ENCODE results near the gene RPS21.
"Not testable (repeated sequence)": the region's sequence is repeated elsewhere in the genome, so short reads cannot be mapped to it uniquely, and the experiment has no call there.

RPS21 gene

DNA sequence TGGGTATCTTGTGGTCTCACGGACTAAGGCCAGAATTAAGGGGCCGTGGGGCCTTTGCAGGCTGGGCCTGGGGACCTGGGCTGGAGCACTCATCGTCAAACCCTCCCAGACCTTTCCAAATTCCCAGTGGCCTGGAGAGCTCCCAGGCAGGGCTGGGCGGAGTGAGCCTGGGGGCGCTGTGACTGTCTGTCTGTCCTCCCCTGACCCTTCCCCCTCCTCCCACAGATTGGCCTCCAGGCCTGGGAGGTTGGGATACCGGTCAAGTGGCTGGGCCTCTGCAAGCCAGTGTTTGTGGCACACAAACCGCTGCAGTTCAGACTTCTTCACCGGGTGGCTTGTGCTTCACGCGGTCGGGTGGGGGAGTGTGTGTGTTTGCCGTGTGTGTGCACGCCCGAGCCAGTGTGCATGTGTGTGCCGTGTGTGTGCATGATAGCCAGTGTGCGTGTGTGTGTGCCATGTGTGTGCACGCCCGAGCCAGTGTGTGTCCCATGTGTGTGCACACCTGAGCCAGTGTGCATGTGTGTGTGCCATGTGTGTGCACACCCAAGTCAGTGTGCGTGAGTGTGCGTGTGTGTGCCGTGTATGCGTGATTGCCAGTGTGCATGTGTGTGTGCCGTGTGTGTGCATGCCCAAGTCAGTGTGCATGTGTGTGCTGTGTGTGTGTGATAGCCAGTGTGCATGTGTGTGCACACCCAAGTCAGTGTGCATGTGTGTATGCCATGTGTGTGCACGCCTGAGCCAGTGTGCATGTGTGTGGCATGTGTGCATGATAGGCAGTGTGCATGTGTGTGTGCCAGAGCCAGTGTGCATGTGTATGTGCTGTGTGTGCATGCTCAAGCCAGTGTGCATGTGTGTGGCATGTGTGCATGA, 34.2 kb downstream of the RPS21 start:
- H3K4me1 ChIP-seq (ENCODE audit: control insufficient read depth, insufficient read depth, low read length, poor library complexity, severe bottlenecking): no peaks in the 10 kb centered on the region
- no peaks in the 10 kb centered on the region for H3K27me3 ChIP-seq (replicated peaks; ENCODE audit: control insufficient read depth, insufficient read depth, low read length, poor library complexity, severe bottlenecking)
- no peak for DNase-seq
- no peaks in the 10 kb centered on the region for H3K36me3 ChIP-seq (ENCODE audit: control insufficient read depth, insufficient read depth, low read length)
- no peak overlapping the region for H3K27ac ChIP-seq (ENCODE audit: insufficient read depth, low read length, poor library complexity, severe bottlenecking)
- H3K4me3 ChIP-seq (ENCODE audit: insufficient read depth, low read depth, low read length, poor library complexity, severe bottlenecking): no peak overlapping the region
- no peaks in the 10 kb centered on the region for H3K9me3 ChIP-seq (ENCODE audit: control insufficient read depth, low read length)

DNA sequence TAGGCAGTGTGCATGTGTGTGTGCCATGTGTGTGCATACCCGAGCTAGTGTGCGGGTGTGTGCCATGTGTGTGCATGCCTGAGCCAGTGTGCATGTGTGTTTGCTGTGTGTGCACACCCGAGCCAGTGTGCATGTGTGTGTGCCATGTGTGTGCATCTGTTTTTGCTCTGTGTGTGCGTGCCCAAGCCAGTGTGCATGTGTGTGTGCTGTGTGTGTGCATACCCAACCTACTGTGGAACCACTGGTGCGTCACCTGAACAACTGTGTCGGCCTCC, 34.8 kb downstream of the RPS21 start:
- Histone ChIP-seq H3K27me3 (replicated peaks; ENCODE audit: control insufficient read depth, insufficient read depth, low read length, poor library complexity, severe bottlenecking) (no peaks in the 10 kb centered on the region), H3K4me1 (ENCODE audit: control insufficient read depth, insufficient read depth, low read length, poor library complexity, severe bottlenecking) (no peaks in the 10 kb centered on the region), H3K36me3 (ENCODE audit: control insufficient read depth, insufficient read depth, low read length) (no peaks in the 10 kb centered on the region), H3K4me3 (ENCODE audit: insufficient read depth, low read depth, low read length, poor library complexity, severe bottlenecking) (no peak overlapping the region), H3K27ac (ENCODE audit: insufficient read depth, low read length, poor library complexity, severe bottlenecking) (no peak overlapping the region), H3K9me3 (ENCODE audit: control insufficient read depth, low read length) (no peaks in the 10 kb centered on the region)
- no peak for DNase-seq

DNA sequence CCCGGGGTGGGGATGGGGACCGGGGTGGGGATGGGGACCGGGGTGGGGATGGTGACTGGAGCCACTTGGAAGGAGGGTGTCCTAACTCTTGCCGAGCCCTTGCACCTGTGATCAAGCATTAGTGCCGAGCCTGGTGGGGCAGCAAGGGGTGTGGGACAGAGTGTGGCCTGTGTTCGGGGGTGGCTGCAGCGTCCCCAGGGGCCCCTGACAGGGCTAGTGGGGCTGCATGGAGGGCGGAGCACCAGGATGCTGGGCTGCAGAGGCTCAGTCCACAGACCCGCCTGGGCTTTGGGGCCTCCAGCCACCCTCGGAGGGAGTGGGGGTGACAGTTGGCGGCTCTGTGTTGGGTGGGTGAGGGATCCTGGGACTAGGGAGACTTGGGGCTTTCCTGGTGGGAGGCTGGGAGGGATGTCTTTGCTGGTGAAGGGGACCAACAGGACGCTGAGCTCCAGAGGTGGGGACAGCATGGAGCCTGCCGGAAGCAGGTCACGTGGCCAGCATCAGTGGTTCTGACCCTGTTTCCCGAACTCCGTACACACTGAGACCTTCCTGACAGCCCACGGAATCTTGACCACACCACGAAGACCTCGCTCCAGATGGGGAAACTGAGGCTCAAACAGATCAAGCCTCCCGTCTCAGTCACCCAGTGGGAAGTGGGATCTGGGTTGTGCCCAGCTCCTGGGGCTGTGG, 35.9 kb downstream of the RPS21 start:
- Histone ChIP-seq H3K27ac (ENCODE audit: insufficient read depth, low read length, poor library complexity, severe bottlenecking) (no peak overlapping the region), H3K9me3 (ENCODE audit: control insufficient read depth, low read length) (no peaks in the 10 kb centered on the region), H3K27me3 (replicated peaks; ENCODE audit: control insufficient read depth, insufficient read depth, low read length, poor library complexity, severe bottlenecking) (no peaks in the 10 kb centered on the region), H3K36me3 (ENCODE audit: control insufficient read depth, insufficient read depth, low read length) (no peaks in the 10 kb centered on the region), H3K4me3 (ENCODE audit: insufficient read depth, low read depth, low read length, poor library complexity, severe bottlenecking) (no peak overlapping the region), H3K4me1 (ENCODE audit: control insufficient read depth, insufficient read depth, low read length, poor library complexity, severe bottlenecking) (no peaks in the 10 kb centered on the region)
- DNase-seq: no peak

DNA sequence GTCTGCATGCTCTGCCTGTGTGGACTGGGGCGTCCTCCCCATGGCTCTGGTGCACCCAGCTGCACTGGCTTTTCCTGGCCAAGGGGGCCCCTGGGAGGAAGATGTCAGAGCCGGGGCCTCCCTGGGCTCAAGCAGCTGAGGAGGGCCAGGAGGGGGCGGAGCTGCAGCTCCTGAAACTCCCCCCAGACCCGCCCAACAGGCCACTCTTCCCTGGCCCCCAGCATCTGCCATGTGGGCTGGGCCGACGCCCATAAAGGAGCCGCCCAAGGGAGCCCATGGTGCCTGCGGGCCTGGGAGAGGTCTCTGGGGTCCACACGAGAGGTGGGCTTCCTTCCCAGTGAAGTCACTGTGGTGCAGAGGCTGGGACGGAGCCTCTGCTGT, 36.4 kb downstream of the RPS21 start:
- DNase-seq: no peak
- Histone ChIP-seq H3K4me1 (ENCODE audit: control insufficient read depth, insufficient read depth, low read length, poor library complexity, severe bottlenecking) (no peaks in the 10 kb centered on the region), H3K27ac (ENCODE audit: insufficient read depth, low read length, poor library complexity, severe bottlenecking) (no peak overlapping the region), H3K9me3 (ENCODE audit: control insufficient read depth, low read length) (no peaks in the 10 kb centered on the region), H3K4me3 (ENCODE audit: insufficient read depth, low read depth, low read length, poor library complexity, severe bottlenecking) (no peak overlapping the region), H3K27me3 (replicated peaks; ENCODE audit: control insufficient read depth, insufficient read depth, low read length, poor library complexity, severe bottlenecking) (no peaks in the 10 kb centered on the region), H3K36me3 (ENCODE audit: control insufficient read depth, insufficient read depth, low read length) (no peaks in the 10 kb centered on the region)

DNA sequence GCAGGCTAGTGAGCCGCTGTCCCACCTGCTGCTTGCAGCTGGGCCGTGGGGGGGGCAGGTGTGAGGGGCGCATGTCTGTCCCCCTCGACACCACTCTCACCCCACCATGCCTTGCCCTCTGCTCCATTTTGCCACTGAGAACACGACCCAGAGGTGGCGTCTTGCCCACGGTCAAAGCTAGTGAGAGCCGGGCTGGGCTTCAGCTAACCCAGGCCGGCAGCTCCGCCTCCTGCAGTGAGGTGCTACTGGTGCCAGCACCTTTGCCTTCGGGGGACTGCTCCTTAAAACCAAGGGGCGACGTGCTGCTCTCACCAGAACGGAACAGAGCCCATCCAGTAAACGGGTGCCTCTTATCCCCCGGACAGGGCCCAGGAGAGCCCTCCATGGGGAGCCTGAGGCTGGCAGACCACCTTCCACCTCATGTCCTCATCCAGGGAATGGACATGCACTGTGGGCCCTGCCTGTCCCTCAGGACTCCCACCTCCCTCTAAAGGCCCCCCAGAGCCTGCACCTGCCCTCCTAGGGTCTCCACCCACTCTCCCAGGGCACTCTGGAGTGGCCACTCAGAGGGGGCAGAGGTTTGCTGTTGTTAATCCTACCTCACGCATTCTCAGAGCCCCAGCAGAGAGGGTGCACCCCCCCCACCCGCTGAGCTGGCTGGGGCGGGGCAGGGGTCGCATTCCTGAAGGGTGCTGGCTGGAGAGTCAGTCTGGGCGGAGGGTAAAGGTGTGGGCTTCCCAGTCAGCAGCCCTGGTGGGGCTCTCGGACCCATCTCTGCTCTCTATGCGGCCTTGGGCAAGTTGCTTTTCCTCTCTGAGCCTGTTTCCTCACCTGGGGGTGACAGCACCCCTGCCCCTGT, 37.6 kb downstream of the RPS21 start:
- Histone ChIP-seq H3K9me3 (ENCODE audit: control insufficient read depth, low read length) (no peaks in the 10 kb centered on the region), H3K36me3 (ENCODE audit: control insufficient read depth, insufficient read depth, low read length) (no peaks in the 10 kb centered on the region)

DNA sequence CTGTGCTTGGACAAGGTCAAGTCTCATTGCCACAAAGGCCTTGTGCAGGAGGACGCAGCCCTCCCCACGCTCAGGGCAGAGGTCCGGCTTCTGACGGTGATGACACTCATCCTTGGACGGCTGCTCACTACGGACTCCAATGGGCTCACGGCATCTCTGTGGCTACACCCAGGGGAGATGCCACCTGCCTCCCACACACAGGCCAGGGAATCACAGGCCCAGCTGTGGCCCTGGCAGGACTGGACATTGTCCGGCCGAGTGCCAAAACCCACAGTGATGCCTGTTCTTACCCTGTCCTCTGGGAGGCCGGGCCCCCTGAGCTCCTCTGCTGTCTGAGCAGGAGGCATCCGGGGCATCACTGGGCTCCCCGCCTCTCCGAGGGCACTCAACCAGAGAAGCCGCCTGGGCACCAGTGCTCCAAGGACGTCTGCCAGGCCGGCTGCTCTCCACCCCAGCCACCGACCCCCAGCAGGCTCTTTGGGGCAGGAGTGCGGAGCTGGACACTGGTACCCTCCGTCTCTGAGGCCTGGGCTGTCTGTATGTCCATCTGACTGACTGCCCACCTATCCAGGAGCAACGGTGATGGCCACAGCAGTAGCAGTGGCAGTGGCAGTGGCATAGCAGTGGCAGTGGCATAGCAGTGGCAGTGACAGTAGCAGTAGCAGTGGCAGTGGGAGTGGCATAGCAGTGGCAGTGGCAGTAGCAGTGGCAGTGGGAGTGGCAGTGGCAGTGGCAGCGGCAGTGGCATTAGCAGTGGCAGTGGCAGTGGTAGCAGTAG, 38.6 kb downstream of the RPS21 start:
- no peaks in the 10 kb centered on the region for H3K9me3 ChIP-seq (ENCODE audit: control insufficient read depth, low read length)
- H3K27ac ChIP-seq (ENCODE audit: insufficient read depth, low read length, poor library complexity, severe bottlenecking): no peak overlapping the region
- H3K27me3 ChIP-seq (replicated peaks; ENCODE audit: control insufficient read depth, insufficient read depth, low read length, poor library complexity, severe bottlenecking): no peaks in the 10 kb centered on the region
- no peaks in the 10 kb centered on the region for H3K4me1 ChIP-seq (ENCODE audit: control insufficient read depth, insufficient read depth, low read length, poor library complexity, severe bottlenecking)
- no peak for DNase-seq
- H3K36me3 ChIP-seq (ENCODE audit: control insufficient read depth, insufficient read depth, low read length): no peaks in the 10 kb centered on the region
- H3K4me3 ChIP-seq (ENCODE audit: insufficient read depth, low read depth, low read length, poor library complexity, severe bottlenecking): no peak overlapping the region

More for the DNA sequence above, 37.6 kb downstream of the RPS21 start:
- Histone ChIP-seq H3K4me3 (ENCODE audit: insufficient read depth, low read depth, low read length, poor library complexity, severe bottlenecking) (no peak overlapping the region), H3K4me1 (ENCODE audit: control insufficient read depth, insufficient read depth, low read length, poor library complexity, severe bottlenecking) (no peaks in the 10 kb centered on the region), H3K27ac (ENCODE audit: insufficient read depth, low read length, poor library complexity, severe bottlenecking) (no peak overlapping the region), H3K27me3 (replicated peaks; ENCODE audit: control insufficient read depth, insufficient read depth, low read length, poor library complexity, severe bottlenecking) (no peaks in the 10 kb centered on the region)
- no peak for DNase-seq

DNA sequence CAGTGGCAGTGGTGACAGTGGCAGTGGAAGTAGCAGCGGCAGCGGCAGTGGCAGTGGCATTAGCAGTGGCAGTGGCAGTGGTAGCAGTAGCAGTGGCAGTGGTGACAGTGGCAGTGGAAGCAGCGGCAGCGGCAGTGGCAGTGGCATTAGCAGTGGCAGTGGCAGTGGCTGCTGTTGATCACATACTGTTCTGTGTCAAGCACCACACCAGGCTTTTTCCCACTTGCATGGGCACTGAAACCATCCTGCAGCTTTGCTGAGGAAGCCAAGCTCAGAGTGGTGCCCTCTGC, 39.1 kb downstream of the RPS21 start:
- not testable (repeated sequence) for H3K4me1 ChIP-seq (ENCODE audit: control insufficient read depth, insufficient read depth, low read length, poor library complexity, severe bottlenecking); H3K4me3 ChIP-seq (ENCODE audit: insufficient read depth, low read depth, low read length, poor library complexity, severe bottlenecking); H3K27me3 ChIP-seq (replicated peaks; ENCODE audit: control insufficient read depth, insufficient read depth, low read length, poor library complexity, severe bottlenecking); H3K9me3 ChIP-seq (ENCODE audit: control insufficient read depth, low read length); H3K36me3 ChIP-seq (ENCODE audit: control insufficient read depth, insufficient read depth, low read length); DNase-seq; H3K27ac ChIP-seq (ENCODE audit: insufficient read depth, low read length, poor library complexity, severe bottlenecking)

DNA sequence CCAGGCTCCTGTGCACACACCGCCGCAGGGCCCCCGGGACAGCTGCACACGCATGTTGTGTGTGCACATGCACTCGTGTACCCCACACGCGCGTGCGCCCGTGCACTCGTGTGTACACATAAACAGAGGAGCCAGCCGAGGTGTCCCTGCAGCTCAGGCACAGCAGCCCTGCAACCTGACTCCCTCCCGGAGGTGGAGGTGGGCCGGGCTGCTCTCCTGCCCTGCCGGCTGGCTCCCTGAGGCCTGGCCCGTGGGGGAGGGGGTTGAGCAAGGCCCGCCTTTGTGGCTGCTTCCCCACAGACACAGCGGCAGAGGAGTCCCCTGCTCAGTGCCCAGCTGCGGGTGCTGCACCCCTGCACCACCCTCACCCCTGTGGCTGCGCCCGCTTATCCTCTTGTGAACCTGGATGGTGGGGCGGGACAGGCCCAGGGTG, 39.8 kb downstream of the RPS21 start:
- Histone ChIP-seq H3K27me3 (replicated peaks; ENCODE audit: control insufficient read depth, insufficient read depth, low read length, poor library complexity, severe bottlenecking) (no peaks in the 10 kb centered on the region), H3K4me1 (ENCODE audit: control insufficient read depth, insufficient read depth, low read length, poor library complexity, severe bottlenecking) (no peaks in the 10 kb centered on the region), H3K9me3 (ENCODE audit: control insufficient read depth, low read length) (no peaks in the 10 kb centered on the region), H3K27ac (ENCODE audit: insufficient read depth, low read length, poor library complexity, severe bottlenecking) (no peak overlapping the region), H3K36me3 (ENCODE audit: control insufficient read depth, insufficient read depth, low read length) (no peaks in the 10 kb centered on the region), H3K4me3 (ENCODE audit: insufficient read depth, low read depth, low read length, poor library complexity, severe bottlenecking) (no peak overlapping the region)
- DNase-seq: no peak

DNA sequence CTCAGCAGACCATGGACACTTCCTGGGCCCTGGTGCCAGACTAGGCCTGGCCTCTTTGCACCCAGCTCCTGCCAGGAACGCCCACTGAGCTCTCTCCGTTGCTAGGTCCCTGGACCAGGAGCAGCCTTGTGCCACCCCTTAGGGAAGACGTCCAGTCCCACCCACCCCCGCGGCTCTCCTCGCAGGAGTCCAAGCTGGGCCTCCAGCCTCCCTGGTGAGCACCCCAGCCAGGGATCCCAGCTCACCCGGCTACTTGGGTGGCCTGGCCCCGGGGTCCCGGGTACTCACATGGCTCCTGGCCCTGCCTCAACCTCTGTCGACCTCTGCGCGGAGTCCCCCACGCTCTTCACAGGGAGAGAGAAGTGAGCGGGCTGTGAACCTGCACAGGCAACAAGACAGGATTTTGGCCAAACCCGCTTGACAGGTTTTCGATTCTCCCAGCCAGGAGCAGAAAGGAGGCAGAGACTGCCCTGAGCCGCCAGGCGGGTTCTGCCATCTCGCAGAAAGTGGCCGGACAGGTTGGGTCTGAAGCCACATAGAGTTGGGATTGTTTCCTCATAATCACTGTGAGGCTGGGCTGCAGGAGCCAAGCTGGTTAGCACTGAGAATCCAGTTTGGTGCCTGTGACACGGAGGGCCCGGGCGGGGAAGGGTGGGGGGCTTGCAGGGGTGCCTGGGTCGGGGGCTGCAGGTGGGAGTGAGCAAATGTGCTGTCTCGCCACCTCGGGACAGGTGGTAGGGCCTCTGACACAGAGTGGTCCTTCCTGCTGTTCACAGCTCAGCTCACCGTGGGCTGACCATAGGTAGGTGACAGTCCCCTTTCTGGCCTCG, 40.5 kb downstream of the RPS21 start, which contains the start of gene RBBP8NL:
RBBP8NL (minus strand) TSS at position 368 of the 830 bp plus-strand sequence. CDS start 7,892 bp downstream, outside the sequence.
- Histone ChIP-seq H3K27ac (ENCODE audit: insufficient read depth, low read length, poor library complexity, severe bottlenecking) (no peak within 1 kb of the TSS), H3K27me3 (replicated peaks; ENCODE audit: control insufficient read depth, insufficient read depth, low read length, poor library complexity, severe bottlenecking) (no peaks in the 10 kb centered on the region), H3K9me3 (ENCODE audit: control insufficient read depth, low read length) (no peaks in the 10 kb centered on the region), H3K4me3 (ENCODE audit: insufficient read depth, low read depth, low read length, poor library complexity, severe bottlenecking) (no peak within 1 kb of the TSS), H3K36me3 (ENCODE audit: control insufficient read depth, insufficient read depth, low read length) (no peaks in the 10 kb centered on the region), H3K4me1 (ENCODE audit: control insufficient read depth, insufficient read depth, low read length, poor library complexity, severe bottlenecking) (no peaks in the 10 kb centered on the region)
- no peak for DNase-seq
